Measurements from ENCODE around the gene GFRA1. TPM values are rescaled to one million over a fixed set of nuclear protein-coding genes. Genes with fewer than 3 reads are reported as not detected.

Gene GFRA1
- polyA plus RNA-seq, 1 donor (not counting 4 experiments of a cell fraction or from before 2014, with no cell fraction given), result not detected

GRCh38 chr10:116133634-116134033 is 139.4 kb downstream of the GFRA1 start:
- H3K9me1 ChIP-seq (ENCODE audit: control insufficient read depth, extremely low read depth, insufficient read depth, low read length), result no peaks in the 10 kb centered on the region
- H3K79me2 ChIP-seq (ENCODE audit: control insufficient read depth, insufficient read depth, low read length), result no peaks in the 10 kb centered on the region
- no peak overlapping the region for H3K9ac ChIP-seq (ENCODE audit: control insufficient read depth, extremely low read depth, insufficient read depth, low read length)
- H3K4me3 ChIP-seq (ENCODE audit: control insufficient read depth in 2 of 3, extremely low read depth in 1 of 3, insufficient read depth in 2 of 3, low read depth in 1 of 3, low read length in 3 of 3), result no peak overlapping the region
- H3K4me1 ChIP-seq (ENCODE audit: control insufficient read depth, extremely low read depth, insufficient read depth, low read length), result no peaks in the 10 kb centered on the region
- H3K27ac ChIP-seq (ENCODE audit: control insufficient read depth, insufficient read depth, low read length), result no peak overlapping the region
- dilution Hi-C loops (cut with MboI; ENCODE audit: extremely low pct_ligation_motif_present, low sequenced_read_pairs), result no loop called here
- H2AFZ ChIP-seq (ENCODE audit: control insufficient read depth, low read length), result no peak overlapping the region
- no peaks in the 10 kb centered on the region for H3K9me3 ChIP-seq (ENCODE audit: control insufficient read depth, low read depth, low read length)
- H3K4me2 ChIP-seq (ENCODE audit: control insufficient read depth, extremely low read depth, insufficient read depth, low read depth, low read length), result no peak overlapping the region
- H4K20me1 ChIP-seq (ENCODE audit: control insufficient read depth, extremely low read depth, insufficient read depth, low read length), result no peaks in the 10 kb centered on the region
- TF ChIP-seq CTCF (optimal IDR thresholded peaks at IDR 0.05 in 1 of 3, IDR thresholded peaks at IDR 0.05 in 1 of 3, conservative IDR thresholded peaks at IDR 0.05 in 1 of 3; ENCODE audit: extremely low read depth in 1 of 3, insufficient read depth in 2 of 3, low read length in 3 of 3) (no peak), EZH2 (IDR thresholded peaks at IDR 0.05; ENCODE audit: low read length) (no peak)
- no peak for FAIRE-seq
- no peaks in the 10 kb centered on the region for H3K27me3 ChIP-seq (ENCODE audit: control insufficient read depth, extremely low read depth, insufficient read depth, low read length)
- H3K36me3 ChIP-seq (ENCODE audit: control insufficient read depth in 2 of 2, extremely low read depth in 1 of 2, insufficient read depth in 2 of 2, low read length in 2 of 2), result no peaks in the 10 kb centered on the region
- no peak for DNase-seq (ENCODE audit: low read depth, low spot score)

GRCh38 chr10:116132780-116133399 is 140.1 kb downstream of the GFRA1 start:
- Histone ChIP-seq H3K4me1 (ENCODE audit: control insufficient read depth, extremely low read depth, insufficient read depth, low read length) (no peaks in the 10 kb centered on the region), H3K27me3 (ENCODE audit: control insufficient read depth, extremely low read depth, insufficient read depth, low read length) (no peaks in the 10 kb centered on the region), H3K36me3 (ENCODE audit: control insufficient read depth in 2 of 2, extremely low read depth in 1 of 2, insufficient read depth in 2 of 2, low read length in 2 of 2) (no peaks in the 10 kb centered on the region), H3K4me3 (ENCODE audit: control insufficient read depth in 2 of 3, extremely low read depth in 1 of 3, insufficient read depth in 2 of 3, low read depth in 1 of 3, low read length in 3 of 3) (no peak overlapping the region), H3K4me2 (ENCODE audit: control insufficient read depth, extremely low read depth, insufficient read depth, low read depth, low read length) (no peak overlapping the region), H3K9ac (ENCODE audit: control insufficient read depth, extremely low read depth, insufficient read depth, low read length) (no peak overlapping the region), H2AFZ (ENCODE audit: control insufficient read depth, low read length) (no peak overlapping the region), H3K9me1 (ENCODE audit: control insufficient read depth, extremely low read depth, insufficient read depth, low read length) (no peaks in the 10 kb centered on the region), H4K20me1 (ENCODE audit: control insufficient read depth, extremely low read depth, insufficient read depth, low read length) (no peaks in the 10 kb centered on the region), H3K9me3 (ENCODE audit: control insufficient read depth, low read depth, low read length) (no peaks in the 10 kb centered on the region), H3K79me2 (ENCODE audit: control insufficient read depth, insufficient read depth, low read length) (no peaks in the 10 kb centered on the region), H3K27ac (ENCODE audit: control insufficient read depth, insufficient read depth, low read length) (no peak overlapping the region)
- TF ChIP-seq CTCF (optimal IDR thresholded peaks at IDR 0.05 in 1 of 3, IDR thresholded peaks at IDR 0.05 in 1 of 3, conservative IDR thresholded peaks at IDR 0.05 in 1 of 3; ENCODE audit: extremely low read depth in 1 of 3, insufficient read depth in 2 of 3, low read length in 3 of 3) (no peak), EZH2 (IDR thresholded peaks at IDR 0.05; ENCODE audit: low read length) (no peak)
- DNase-seq (ENCODE audit: low read depth, low spot score), result no peak
- dilution Hi-C loops (cut with MboI; ENCODE audit: extremely low pct_ligation_motif_present, low sequenced_read_pairs), result no loop called here
- FAIRE-seq, result no peak
